Gastroesophageal sphincter (tissue), 4 donors: ENCODE data around the gene HDHD5. TPM values are rescaled to one million over a fixed set of nuclear protein-coding genes. Genes with fewer than 3 reads are reported as not detected.
"Not testable (repeated sequence)": the region's sequence is repeated elsewhere in the genome, so short reads cannot be mapped to it uniquely, and the experiment has no call there.

Experiments
- ATAC-seq: fragments of 150-250 bp; one replicate; pipeline ENCODE4 v1.9.1; 2016; ENCODE audit warnings: mild to moderate bottlenecking, moderate library complexity
- H3K27ac ChIP-seq, 4 donors: fragments of 200-600 bp; sonication (generic) in 3 of 4; 1 replicate in 3 of 4; 2 replicates in 1 of 4; pipeline ENCODE4 v1.5.1; 2016 to 2019
- H3K27me3 ChIP-seq: fragments of 200-600 bp; sonication (generic); one replicate; pipeline ENCODE4 v1.5.1; 2019
- H3K36me3 ChIP-seq, 2 donors: fragments of 200-600 bp; sonication (generic); one replicate each; pipeline ENCODE4 v1.5.1; 2019; ENCODE audit warnings: control low read depth in 1 of 2
- H3K4me1 ChIP-seq, 3 donors: fragments of 200-600 bp; sonication (generic); 1 replicate in 2 of 3; 2 replicates in 1 of 3; pipeline ENCODE4 v1.5.1; 2016 to 2019; ENCODE audit warnings: control low read depth in 2 of 3
- H3K4me3 ChIP-seq, 2 donors: fragments of 200-600 bp; sonication (generic); one replicate each; pipeline ENCODE4 v1.5.1; 2019; ENCODE audit warnings: mild to moderate bottlenecking in 1 of 2, moderate library complexity in 1 of 2
- H3K9me3 ChIP-seq, 3 donors: fragments of 200-600 bp; sonication (generic); one replicate each; pipeline ENCODE4 v1.5.1; 2017 to 2019; ENCODE audit warnings: control low read depth in 2 of 3
- EP300 ChIP-seq: sonication (generic); formaldehyde crosslinking; IDR thresholded peaks from one replicate; pipeline ENCODE4 v1.6.1; 2017; ENCODE audit warnings: antibody characterized with exemption, mild to moderate bottlenecking
- POLR2A ChIP-seq, 2 donors: fragments of 450-650 bp; IDR thresholded peaks; one replicate each; pipeline ENCODE4 v1.6.1; 2017; ENCODE audit warnings: antibody characterized with exemption in 2 of 2, mild to moderate bottlenecking in 2 of 2, moderate library complexity in 1 of 2
- POLR2AphosphoS5 ChIP-seq: sonication (generic); formaldehyde crosslinking; IDR thresholded peaks from one replicate; pipeline ENCODE4 v1.6.1; 2017; ENCODE audit warnings: antibody characterized with exemption
- WGBS, 2 donors: methylation state at CpG; one replicate each; pipeline ENCODE4 v1.1.5; 2018; ENCODE audit warnings: low coverage in 1 of 2; 5-methylcytosine and 5-hydroxymethylcytosine counted together
- total RNA-seq, 4 donors: library from RNA; depleted of rRNA; stranded (reverse); fragments of >200 nt; gene quantifications; one replicate each; pipeline ENCODE4 v1.1.0, GENCODE V29; 2016
- TF ChIP-seq, protein P1 (sequence below), 4 experiments: fragments of 200-600 bp in 2 of 4; fragments of 450-650 bp in 2 of 4; sonication (generic) in 1 of 4; IDR thresholded peaks; one replicate each; pipeline ENCODE4 v1.5.1; 2017 to 2019; ENCODE audit warnings: antibody characterized with exemption in 4 of 4, mild to moderate bottlenecking in 2 of 4, moderate library complexity in 2 of 4

HDHD5 gene
- total RNA-seq, 4 donors from 2014 or later, result 20.4 to 37.1 (median 33.0) TPM

DNA sequence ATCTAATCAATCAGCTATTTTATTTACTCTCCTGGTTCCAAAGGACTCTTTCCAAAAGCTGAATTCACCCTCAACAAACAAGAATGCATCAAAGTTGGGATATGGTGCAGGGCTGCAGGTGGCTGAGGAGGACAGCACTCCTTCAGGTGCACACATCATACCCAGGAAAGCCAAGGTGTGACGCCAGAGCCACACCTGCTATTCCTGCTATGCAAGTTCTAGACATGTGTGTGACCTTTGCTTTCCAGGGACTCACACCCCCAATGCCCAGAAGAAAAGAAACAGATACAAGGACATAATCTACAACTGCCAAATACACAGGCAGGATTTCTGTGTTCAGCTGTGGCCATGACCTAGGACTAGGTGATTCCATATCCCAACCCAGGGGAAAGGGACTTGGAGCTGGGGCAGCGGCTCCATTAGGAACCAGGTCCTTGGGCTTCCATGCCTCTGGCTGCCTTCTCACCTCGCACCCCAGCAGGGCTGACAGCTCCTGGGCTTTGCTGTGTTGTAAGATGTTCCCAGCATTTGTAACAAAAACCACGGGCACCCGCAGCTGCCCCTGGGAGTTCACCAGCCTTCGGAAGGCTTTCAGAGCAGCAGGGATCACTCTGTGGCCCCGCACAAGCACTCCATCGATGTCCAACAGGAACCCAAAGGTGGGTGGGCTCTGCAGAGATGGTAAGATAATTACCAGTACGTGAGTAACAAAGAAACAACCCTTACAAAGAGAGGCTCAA lies 9.8 kb downstream of the HDHD5 start:
- Histone ChIP-seq H3K4me1 (peaks cover 0 to 12% (median 0%) of the 10 kb centered on the region in 3 donors), H3K9me3 (no peaks in the 10 kb centered on the region), H3K27me3 (no peaks in the 10 kb centered on the region), H3K27ac (no peak overlapping the region), H3K4me3 (no peak overlapping the region), H3K36me3 (peaks cover 0 to 42% of the 10 kb centered on the region in 2 donors)
- ATAC-seq, result no peak
- no peak for TF ChIP-seq POLR2AphosphoS5
- TF ChIP-seq EP300, result no peak
- TF ChIP-seq, protein P1, sequence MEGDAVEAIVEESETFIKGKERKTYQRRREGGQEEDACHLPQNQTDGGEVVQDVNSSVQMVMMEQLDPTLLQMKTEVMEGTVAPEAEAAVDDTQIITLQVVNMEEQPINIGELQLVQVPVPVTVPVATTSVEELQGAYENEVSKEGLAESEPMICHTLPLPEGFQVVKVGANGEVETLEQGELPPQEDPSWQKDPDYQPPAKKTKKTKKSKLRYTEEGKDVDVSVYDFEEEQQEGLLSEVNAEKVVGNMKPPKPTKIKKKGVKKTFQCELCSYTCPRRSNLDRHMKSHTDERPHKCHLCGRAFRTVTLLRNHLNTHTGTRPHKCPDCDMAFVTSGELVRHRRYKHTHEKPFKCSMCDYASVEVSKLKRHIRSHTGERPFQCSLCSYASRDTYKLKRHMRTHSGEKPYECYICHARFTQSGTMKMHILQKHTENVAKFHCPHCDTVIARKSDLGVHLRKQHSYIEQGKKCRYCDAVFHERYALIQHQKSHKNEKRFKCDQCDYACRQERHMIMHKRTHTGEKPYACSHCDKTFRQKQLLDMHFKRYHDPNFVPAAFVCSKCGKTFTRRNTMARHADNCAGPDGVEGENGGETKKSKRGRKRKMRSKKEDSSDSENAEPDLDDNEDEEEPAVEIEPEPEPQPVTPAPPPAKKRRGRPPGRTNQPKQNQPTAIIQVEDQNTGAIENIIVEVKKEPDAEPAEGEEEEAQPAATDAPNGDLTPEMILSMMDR (IDR thresholded peaks at IDR 0.05), result no peak
- TF ChIP-seq POLR2A (IDR thresholded peaks at IDR 0.05), result no peak
- WGBS, 2 donors, result 75 to 80% methylated on average over 2 to 4 of the region's 9 CpGs

DNA sequence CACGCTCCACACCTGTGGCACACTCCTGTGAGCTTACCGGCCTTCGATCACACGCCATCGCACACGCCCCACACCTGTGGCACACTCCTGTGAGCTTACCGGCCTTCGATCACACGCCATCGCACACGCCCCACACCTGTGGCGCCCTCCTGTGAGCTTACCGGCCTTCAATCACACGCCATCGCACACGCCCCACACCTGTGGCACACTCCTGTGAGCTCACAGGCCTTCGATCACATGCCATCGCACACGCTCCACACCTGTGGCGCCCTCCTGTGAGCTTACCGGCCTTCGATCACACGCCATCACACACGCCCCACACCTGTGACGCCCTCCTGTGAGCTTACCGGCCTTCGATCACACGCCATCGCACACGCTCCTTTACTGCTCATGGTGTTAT lies 11.6 kb downstream of the HDHD5 start:
- not testable (repeated sequence) for ATAC-seq
- WGBS, 2 donors, result 91 to 94% methylated on average over 17 to 18 of the region's 30 CpGs
- H3K36me3 ChIP-seq, result peaks cover 0 to 60% of the 10 kb centered on the region in 2 donors

DNA sequence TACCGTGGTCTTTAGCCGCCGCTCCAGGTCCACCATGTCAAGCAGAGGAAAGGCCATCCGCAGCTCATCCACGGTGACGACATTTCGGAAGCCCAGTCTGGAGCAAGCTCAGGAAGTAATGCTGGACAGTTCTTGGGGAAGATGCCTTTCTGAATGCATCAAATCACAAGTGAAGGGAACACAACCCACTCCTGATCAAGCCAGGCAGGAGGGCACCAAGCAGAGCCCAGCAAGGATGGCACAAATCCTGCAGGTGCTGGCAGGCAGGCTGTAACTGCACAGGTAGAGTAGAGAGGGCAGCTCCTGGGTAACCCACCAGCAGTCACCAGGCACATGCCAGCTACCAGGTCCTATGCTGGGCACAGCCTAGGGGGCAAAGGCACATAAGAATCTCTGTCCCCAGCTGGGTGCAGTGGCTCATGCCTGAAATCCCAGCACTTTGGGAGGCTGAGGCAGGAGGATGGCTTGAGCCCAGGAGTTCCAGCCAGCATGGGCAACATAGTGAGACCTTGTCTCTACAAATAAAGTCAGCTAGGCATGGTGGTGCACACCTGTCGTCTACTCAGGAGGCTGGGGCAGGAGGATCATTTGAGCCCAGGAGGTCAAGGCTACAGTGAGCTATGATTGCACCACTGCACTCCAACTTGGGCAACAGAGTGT lies 13.9 kb downstream of the HDHD5 start:
- WGBS, 2 donors, result 48% methylated on average over 2 of the region's 8 CpGs; no CpG with 5 or more reads in 1 of the 2 donors
- Histone ChIP-seq H3K9me3 (no peaks in the 10 kb centered on the region), H3K4me1 (no peaks in the 10 kb centered on the region), H3K4me3 (no peak overlapping the region), H3K27ac (no peak overlapping the region), H3K36me3 (peaks cover 0 to 83% of the 10 kb centered on the region in 2 donors), H3K27me3 (no peaks in the 10 kb centered on the region)
- ATAC-seq, result no peak
- TF ChIP-seq, protein P1 (IDR thresholded peaks at IDR 0.05), result no peak
- no peak for TF ChIP-seq POLR2AphosphoS5
- no peak for TF ChIP-seq POLR2A (IDR thresholded peaks at IDR 0.05)
- no peak for TF ChIP-seq EP300

More for the DNA sequence above, 11.6 kb downstream of the HDHD5 start:
- H3K27me3 ChIP-seq, H3K27ac ChIP-seq, H3K9me3 ChIP-seq, H3K4me3 ChIP-seq, H3K4me1 ChIP-seq: not testable (repeated sequence)

DNA sequence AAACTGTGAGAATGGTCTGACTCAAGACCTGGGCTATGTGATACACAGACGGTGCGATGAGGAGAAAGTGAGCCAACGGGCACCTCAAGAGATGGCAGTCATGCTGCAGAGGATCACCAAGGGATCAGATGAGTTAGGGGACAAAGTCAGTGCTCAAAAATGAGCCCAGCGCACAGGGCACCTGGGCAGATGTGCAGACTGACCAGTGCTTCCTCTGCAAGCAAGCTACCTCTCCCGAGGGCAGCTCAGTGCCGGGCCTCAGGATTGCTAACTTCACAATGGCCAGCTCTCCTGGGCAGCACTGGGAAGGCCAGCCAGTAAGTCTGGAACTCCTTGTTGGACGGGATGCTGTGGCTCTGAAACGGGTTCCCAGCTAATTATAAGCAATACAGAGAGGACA lies 15.3 kb downstream of the HDHD5 start:
- Histone ChIP-seq H3K4me3 (no peak overlapping the region), H3K27me3 (no peaks in the 10 kb centered on the region), H3K4me1 (no peaks in the 10 kb centered on the region), H3K9me3 (no peaks in the 10 kb centered on the region), H3K36me3 (peaks cover 0 to 87% of the 10 kb centered on the region in 2 donors), H3K27ac (no peak overlapping the region)
- ATAC-seq, result no peak
- TF ChIP-seq, protein P1 (IDR thresholded peaks at IDR 0.05), result no peak
- TF ChIP-seq POLR2AphosphoS5 (no peak), EP300 (no peak), POLR2A (IDR thresholded peaks at IDR 0.05) (no peak)
- WGBS, 2 donors, result 80 to 86% methylated on average over 2 to 7 of the region's 8 CpGs

DNA sequence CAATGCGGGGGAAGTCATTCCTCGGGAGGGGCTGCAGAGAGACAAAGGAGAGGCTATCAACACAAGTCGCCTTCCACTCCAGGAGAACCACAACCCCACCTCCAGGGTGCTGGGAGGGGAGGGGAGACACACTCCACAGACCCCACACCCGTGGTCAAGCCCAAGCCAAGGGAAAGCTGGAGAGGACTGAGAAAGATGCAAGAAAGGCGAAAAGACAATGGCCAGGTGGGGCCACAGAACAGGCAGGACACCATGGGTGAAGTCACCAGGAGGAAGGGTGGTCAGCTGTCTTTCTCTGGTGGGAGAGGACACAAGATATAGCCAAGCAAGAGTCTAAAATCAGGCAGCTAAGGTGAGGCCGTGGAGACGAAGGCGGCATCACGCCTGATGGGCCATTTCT lies 16.0 kb downstream of the HDHD5 start:
- no peak for TF ChIP-seq POLR2A (IDR thresholded peaks at IDR 0.05)
- no peak for TF ChIP-seq POLR2AphosphoS5
- no peak for TF ChIP-seq EP300
- TF ChIP-seq, protein P1 (IDR thresholded peaks at IDR 0.05), result no peak
- H3K4me1 ChIP-seq, result no peaks in the 10 kb centered on the region
- H3K4me3 ChIP-seq, result no peak overlapping the region
- peaks cover 0 to 87% of the 10 kb centered on the region in 2 donors for H3K36me3 ChIP-seq
- H3K27ac ChIP-seq, result no peak overlapping the region
- WGBS, 2 donors, result 87 to 92% methylated on average over 4 to 6 of the region's 9 CpGs
- H3K27me3 ChIP-seq, result no peaks in the 10 kb centered on the region
- H3K9me3 ChIP-seq, result no peaks in the 10 kb centered on the region
- no peak for ATAC-seq
